Endothelial cell of umbilical vein (primary cell): Measurements from ENCODE around the gene NES.

ENCODE experiments used
- EZH2 ChIP-seq: IDR thresholded peaks from 2 replicates; pipeline ENCODE4 v1.6.1; 2012; ENCODE audit warnings: borderline replicate concordance, low read depth, mild to moderate bottlenecking, moderate library complexity, low read length, inconsistent platforms; ENCODE audit not compliant: severe bottlenecking
- FOS ChIP-seq: IDR thresholded peaks from 2 replicates; pipeline ENCODE4 v1.6.1; 2011; ENCODE audit warnings: mild to moderate bottlenecking, low read length, moderate library complexity, borderline replicate concordance; ENCODE audit not compliant: insufficient read depth
- GATA2 ChIP-seq: IDR thresholded peaks from 2 replicates; pipeline ENCODE4 v1.7.0; 2011; ENCODE audit warnings: low read depth, mild to moderate bottlenecking, moderate library complexity, mixed read lengths, low read length; ENCODE audit not compliant: insufficient read length, insufficient read depth
- JUN ChIP-seq: IDR thresholded peaks from 2 replicates; pipeline ENCODE4 v1.6.1; 2011; ENCODE audit warnings: borderline replicate concordance, low read depth; ENCODE audit not compliant: insufficient read length, insufficient read depth
- MAX ChIP-seq: IDR thresholded peaks from 2 replicates; pipeline ENCODE4 v1.6.1; 2011; ENCODE audit not compliant: insufficient read depth, insufficient read length
- MYC ChIP-seq: IDR thresholded peaks from one replicate; pipeline ENCODE4 v1.6.1; 2011; ENCODE audit warnings: mild to moderate bottlenecking, low read depth, low read length
- POLR2A ChIP-seq: IDR thresholded peaks from 2 replicates; pipeline ENCODE4 v1.6.1; 2012; ENCODE audit warnings: low read depth, mild to moderate bottlenecking, control low read depth, low read length
- POLR2AphosphoS5 ChIP-seq: IDR thresholded peaks from 2 replicates; pipeline ENCODE4 v1.6.1; 2012; ENCODE audit warnings: low read depth, mild to moderate bottlenecking, control low read depth, low read length, moderate library complexity; ENCODE audit not compliant: insufficient read depth
- TF ChIP-seq, protein P1 (sequence below), 2 donors: IDR thresholded peaks; 1 replicate in 1 of 2; 2 replicates in 1 of 2; pipeline ENCODE4 v1.5.1; 2011; ENCODE audit warnings: low read length in 2 of 2, mild to moderate bottlenecking in 2 of 2, moderate library complexity in 2 of 2, control low read depth in 1 of 2, inconsistent platforms in 1 of 2, low read depth in 1 of 2; ENCODE audit not compliant: insufficient read depth in 1 of 2; ENCODE audit errors: extremely low read depth in 1 of 2

DNA sequence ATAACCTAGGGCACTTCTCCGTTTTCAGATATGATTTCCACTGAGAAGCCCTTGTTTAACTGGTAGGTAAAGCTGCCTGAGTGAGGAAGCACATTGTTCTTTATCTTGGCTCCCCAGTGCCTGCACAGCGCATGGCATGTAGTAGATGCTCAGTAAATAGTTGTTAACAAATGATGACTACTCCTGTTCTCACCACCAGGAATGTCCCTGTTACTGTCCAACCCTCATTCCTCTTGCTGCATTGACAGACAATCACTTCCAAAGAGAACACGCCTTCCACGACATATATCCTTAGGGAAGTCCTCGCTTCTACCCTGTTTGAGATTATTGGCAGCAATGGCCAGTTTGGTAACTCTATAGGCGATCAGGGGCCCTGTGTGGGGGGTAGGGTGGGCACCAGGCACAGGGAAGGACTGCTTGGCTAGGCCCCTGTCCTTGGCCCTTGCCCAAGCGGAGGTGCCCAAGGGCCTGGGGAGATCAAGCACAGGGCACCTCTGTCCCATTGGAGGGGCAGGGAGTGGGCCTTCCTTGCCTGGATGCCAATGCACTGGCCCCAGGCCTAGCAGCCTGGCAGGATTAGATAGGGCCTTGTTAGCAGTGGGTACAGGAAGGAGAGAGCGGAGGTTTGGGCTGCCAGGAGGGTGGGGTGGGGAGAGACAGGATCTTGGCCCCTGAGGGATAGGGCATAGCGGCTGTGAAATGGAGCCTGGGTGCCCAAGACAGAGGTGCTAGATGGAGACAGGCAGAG is 10.2 kb downstream of the NES start:
- TF ChIP-seq, protein P1, sequence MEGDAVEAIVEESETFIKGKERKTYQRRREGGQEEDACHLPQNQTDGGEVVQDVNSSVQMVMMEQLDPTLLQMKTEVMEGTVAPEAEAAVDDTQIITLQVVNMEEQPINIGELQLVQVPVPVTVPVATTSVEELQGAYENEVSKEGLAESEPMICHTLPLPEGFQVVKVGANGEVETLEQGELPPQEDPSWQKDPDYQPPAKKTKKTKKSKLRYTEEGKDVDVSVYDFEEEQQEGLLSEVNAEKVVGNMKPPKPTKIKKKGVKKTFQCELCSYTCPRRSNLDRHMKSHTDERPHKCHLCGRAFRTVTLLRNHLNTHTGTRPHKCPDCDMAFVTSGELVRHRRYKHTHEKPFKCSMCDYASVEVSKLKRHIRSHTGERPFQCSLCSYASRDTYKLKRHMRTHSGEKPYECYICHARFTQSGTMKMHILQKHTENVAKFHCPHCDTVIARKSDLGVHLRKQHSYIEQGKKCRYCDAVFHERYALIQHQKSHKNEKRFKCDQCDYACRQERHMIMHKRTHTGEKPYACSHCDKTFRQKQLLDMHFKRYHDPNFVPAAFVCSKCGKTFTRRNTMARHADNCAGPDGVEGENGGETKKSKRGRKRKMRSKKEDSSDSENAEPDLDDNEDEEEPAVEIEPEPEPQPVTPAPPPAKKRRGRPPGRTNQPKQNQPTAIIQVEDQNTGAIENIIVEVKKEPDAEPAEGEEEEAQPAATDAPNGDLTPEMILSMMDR (IDR thresholded peaks at IDR 0.05; ENCODE audit: extremely low read depth in 1 of 2, insufficient read depth in 1 of 2, low read depth in 1 of 2, low read length in 2 of 2), result no peak
- TF ChIP-seq POLR2AphosphoS5 (no peak), POLR2A (no peak), GATA2 (no peak), MAX (no peak), EZH2 (no peak), FOS (no peak), JUN (no peak), MYC (no peak)
